H9 (cell line): ENCODE results near the gene SNTN. TPM values are rescaled to one million over a fixed set of nuclear protein-coding genes. Genes with fewer than 3 reads are reported as not detected.

Experiments
- DNase-seq: peaks from one replicate; pipeline ENCODE4 v3.0.0-alpha.2; 2017
- H2AFZ ChIP-seq: one replicate; pipeline ENCODE4 v1.6.1; 2013; ENCODE audit warnings: mild to moderate bottlenecking, low read length, control low read depth, moderate library complexity
- H2AK5ac ChIP-seq: 2 replicates; pipeline ENCODE4 v1.6.1; 2013; ENCODE audit warnings: low read length, control low read depth, mixed read lengths; ENCODE audit not compliant: insufficient read length
- H2BK120ac ChIP-seq: one replicate; pipeline ENCODE4 v1.6.1; 2013; ENCODE audit warnings: low read depth, mild to moderate bottlenecking, low read length, control low read depth, inconsistent platforms; ENCODE audit not compliant: poor library complexity, severe bottlenecking
- H2BK12ac ChIP-seq: 2 replicates; pipeline ENCODE4 v1.6.1; 2013; ENCODE audit warnings: low read length, control low read depth, mixed read lengths, low read depth; ENCODE audit not compliant: insufficient read length
- H2BK15ac ChIP-seq: 2 replicates; pipeline ENCODE4 v1.6.1; 2013; ENCODE audit warnings: low read depth, low read length, control low read depth
- H2BK20ac ChIP-seq: one replicate; pipeline ENCODE4 v1.6.1; 2013; ENCODE audit warnings: low read depth, mild to moderate bottlenecking, low read length, control low read depth, inconsistent platforms; ENCODE audit not compliant: poor library complexity, severe bottlenecking
- H2BK5ac ChIP-seq: 2 replicates; pipeline ENCODE4 v1.6.1; 2013; ENCODE audit warnings: low read length, control low read depth, mixed read lengths; ENCODE audit not compliant: insufficient read length
- H3K14ac ChIP-seq: 2 replicates; pipeline ENCODE4 v1.6.1; 2013; ENCODE audit warnings: low read length, control low read depth; ENCODE audit not compliant: insufficient read depth
- H3K18ac ChIP-seq: 2 replicates; pipeline ENCODE4 v1.6.1; 2013; ENCODE audit warnings: low read depth, mild to moderate bottlenecking, mixed read lengths, low read length, control low read depth; ENCODE audit not compliant: insufficient read length
- H3K23ac ChIP-seq: 2 replicates; pipeline ENCODE4 v1.6.1; 2013; ENCODE audit warnings: low read length, control low read depth, mixed read lengths, low read depth; ENCODE audit not compliant: insufficient read length
- H3K23me2 ChIP-seq: 2 replicates; pipeline ENCODE4 v1.6.1; 2013; ENCODE audit warnings: low read depth, mild to moderate bottlenecking, mixed read lengths, low read length, control low read depth; ENCODE audit not compliant: insufficient read length, poor library complexity, severe bottlenecking
- H3K27ac ChIP-seq: 2 replicates; pipeline ENCODE4 v1.5.1; 2013; ENCODE audit warnings: low read length, control low read depth, mixed read lengths, low read depth; ENCODE audit not compliant: insufficient read length
- H3K27me3 ChIP-seq: 2 replicates; pipeline ENCODE4 v1.6.1; 2013; ENCODE audit warnings: low read length, control low read depth, inconsistent platforms; ENCODE audit not compliant: insufficient read depth
- H3K4ac ChIP-seq: 2 replicates; pipeline ENCODE4 v1.6.1; 2013; ENCODE audit warnings: low read depth, mild to moderate bottlenecking, control low read depth, inconsistent platforms, low read length, moderate library complexity
- H3K4me1 ChIP-seq: 2 replicates; pipeline ENCODE4 v1.6.1; 2013; ENCODE audit warnings: low read length, control low read depth, inconsistent platforms; ENCODE audit not compliant: insufficient read depth
- H3K4me2 ChIP-seq: 2 replicates; pipeline ENCODE4 v1.6.1; 2013; ENCODE audit warnings: low read length, control low read depth, mixed read lengths; ENCODE audit not compliant: insufficient read length, insufficient read depth
- H3K56ac ChIP-seq: 2 replicates; pipeline ENCODE4 v1.6.1; 2013; ENCODE audit warnings: low read depth, mild to moderate bottlenecking, mixed read lengths, low read length, control low read depth; ENCODE audit not compliant: insufficient read length
- H3K79me1 ChIP-seq: 2 replicates; pipeline ENCODE4 v1.6.1; 2013; ENCODE audit warnings: low read depth, mild to moderate bottlenecking, moderate library complexity, low read length, control low read depth, inconsistent platforms; ENCODE audit not compliant: insufficient read depth, poor library complexity, severe bottlenecking
- H3K79me2 ChIP-seq: 2 replicates; pipeline ENCODE4 v1.6.1; 2013; ENCODE audit warnings: low read length, control low read depth, inconsistent platforms; ENCODE audit not compliant: insufficient read depth
- H3K9ac ChIP-seq: 2 replicates; pipeline ENCODE4 v1.6.1; 2013; ENCODE audit warnings: low read length, control low read depth, mixed read lengths; ENCODE audit not compliant: insufficient read length; ENCODE audit errors: extremely low read depth
- H3K9me3 ChIP-seq: one replicate; pipeline ENCODE4 v1.6.1; 2013; ENCODE audit warnings: low read depth, low read length, inconsistent platforms; ENCODE audit not compliant: control insufficient read depth
- H3T11ph ChIP-seq: one replicate; pipeline ENCODE4 v1.6.1; 2013; ENCODE audit warnings: mild to moderate bottlenecking, low read length, control low read depth, inconsistent platforms
- H4K20me1 ChIP-seq: one replicate; pipeline ENCODE4 v1.6.1; 2013; ENCODE audit not compliant: control insufficient read depth, insufficient read length, insufficient read depth
- H4K5ac ChIP-seq: 2 replicates; pipeline ENCODE4 v1.6.1; 2013; ENCODE audit warnings: low read depth, mild to moderate bottlenecking, mixed read lengths, low read length, control low read depth; ENCODE audit not compliant: insufficient read length
- H4K8ac ChIP-seq: replicated peaks from 2 replicates; pipeline ENCODE4 v1.6.1; 2013; ENCODE audit warnings: low read length, control low read depth, mixed read lengths, low read depth; ENCODE audit not compliant: insufficient read length
- H4K91ac ChIP-seq: 2 replicates; pipeline ENCODE4 v1.6.1; 2013; ENCODE audit warnings: low read depth, mild to moderate bottlenecking, moderate library complexity, mixed read lengths, low read length, control low read depth; ENCODE audit not compliant: insufficient read length
- H3K27ac Mint-ChIP-seq, 3 experiments: 2 replicates in 2 of 3; 3 replicates in 1 of 3; pipeline ENCODE4 v1.8.0; 2020 to 2021; ENCODE audit warnings: mixed read lengths in 3 of 3, mild to moderate bottlenecking in 1 of 3, moderate library complexity in 1 of 3
- H3K27me3 Mint-ChIP-seq: 2 replicates; pipeline ENCODE4 v1.8.0; 2021; ENCODE audit warnings: low read depth, mild to moderate bottlenecking, moderate library complexity, mixed read lengths
- H3K36me3 Mint-ChIP-seq, 3 experiments: 2 replicates in 2 of 3; 3 replicates in 1 of 3; pipeline ENCODE4 v1.8.0; 2020 to 2021; ENCODE audit warnings: low read depth in 3 of 3, mixed read lengths in 3 of 3; ENCODE audit not compliant: insufficient read depth in 1 of 3
- H3K4me1 Mint-ChIP-seq, 2 experiments: 2 replicates each; pipeline ENCODE4 v1.8.0; 2020; ENCODE audit warnings: mixed read lengths in 2 of 2
- H3K4me3 Mint-ChIP-seq, 2 experiments: 2 replicates in 1 of 2; 3 replicates in 1 of 2; pipeline ENCODE4 v1.8.0; 2020 to 2021; ENCODE audit warnings: mild to moderate bottlenecking in 2 of 2, mixed read lengths in 2 of 2, moderate library complexity in 1 of 2
- H3K9me3 Mint-ChIP-seq, 2 experiments: 2 replicates in 1 of 2; 3 replicates in 1 of 2; pipeline ENCODE4 v1.8.0; 2020; ENCODE audit warnings: mild to moderate bottlenecking in 2 of 2, mixed read lengths in 2 of 2, moderate library complexity in 1 of 2
- CTCF ChIP-seq: fragments of 200-600 bp; sonication (generic); conservative IDR thresholded peaks from 3 replicates; pipeline ENCODE4 v1.8.0; 2021; ENCODE audit warnings: antibody characterized with exemption, mild to moderate bottlenecking
- WGBS: extraction: QIAGEN DNeasy Blood & Tissue Kit; methylation state at CpG from one replicate; pipeline ENCODE4 v1.1.7; 2013; ENCODE audit warnings: missing lambda C conversion rate, low lambda C conversion rate, mixed read lengths; ENCODE audit not compliant: insufficient read length; ENCODE audit errors: extremely low coverage; 5-methylcytosine and 5-hydroxymethylcytosine counted together
- total RNA-seq: library from RNA; stranded (reverse); gene quantifications from 2 replicates; pipeline ENCODE4 v1.2.1, GENCODE V29; 2021

The SNTN gene
- total RNA-seq, 1 experiment from 2014 or later: not detected

DNA sequence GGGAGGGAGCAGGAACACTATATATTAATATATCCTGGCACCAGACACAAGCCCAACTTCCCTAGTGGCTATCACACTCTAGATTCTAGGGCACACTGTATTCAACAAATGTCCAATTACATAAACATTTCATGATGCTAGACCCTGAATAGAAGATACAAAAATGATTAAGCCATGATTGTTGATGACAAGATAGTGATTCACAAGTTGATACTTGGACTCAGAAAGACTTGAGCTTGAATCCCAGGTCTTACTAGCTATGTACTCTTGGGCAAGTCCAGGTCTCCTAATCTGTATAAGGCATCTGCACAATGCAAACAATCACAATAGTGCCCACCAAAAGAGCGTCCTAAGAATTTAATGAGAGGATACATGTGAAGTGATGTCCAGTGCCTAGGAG is 10.0 kb upstream of the SNTN start:
- Histone ChIP-seq H3K9ac (no peak overlapping the region), H3K27ac (no peak overlapping the region), H3K4me2 (no peak overlapping the region), H3K56ac (no peak overlapping the region), H4K91ac (no peak overlapping the region), H3K79me2 (no peaks in the 10 kb centered on the region), H3K18ac (no peak overlapping the region), H3K14ac (no peak overlapping the region), H3K4ac (no peak overlapping the region), H2BK20ac (no peak overlapping the region), H3K4me1 (peaks cover 5% of the 10 kb centered on the region; the same call in 1 of the 2 replicates), H3K79me1 (no peaks in the 10 kb centered on the region), H4K8ac (no peak overlapping the region), H3K27me3 (no peaks in the 10 kb centered on the region), H2BK120ac (no peak overlapping the region), H2BK12ac (no peak overlapping the region), H3T11ph (no peak overlapping the region), H3K23me2 (no peaks in the 10 kb centered on the region), H3K9me3 (no peaks in the 10 kb centered on the region), H2AFZ (no peak overlapping the region), H2BK15ac (no peak overlapping the region), H4K5ac (no peak overlapping the region), H4K20me1 (no peaks in the 10 kb centered on the region), H3K23ac (no peak overlapping the region), H2BK5ac (no peak overlapping the region), H2AK5ac (no peak overlapping the region)
- Mint-ChIP-seq H3K36me3 (peaks cover 0 to 11% (median 0%) of the 10 kb centered on the region in 3 experiments; a peak in 2 of 7 replicates), H3K4me1 (peaks cover 16 to 22% of the 10 kb centered on the region in 2 experiments), H3K4me3 (no peak overlapping the region), H3K27ac (no peak overlapping the region), H3K9me3 (peaks cover 6 to 9% of the 10 kb centered on the region in 2 experiments; a peak in 4 of 5 replicates), H3K27me3 (peaks cover 8% of the 10 kb centered on the region)
- DNase-seq: no peak
- WGBS: no CpG with 5 or more reads among the region's 1 CpG
- no peak for TF ChIP-seq CTCF
